ENCODE data around the gene ULBP1. TPM values are rescaled to one million over a fixed set of nuclear protein-coding genes. Genes with fewer than 3 reads are reported as not detected.
A peak's percentile ranks its signal among the peaks of the same experiment; 100 is the strongest.
"Not testable (repeated sequence)": the region's sequence is repeated elsewhere in the genome, so short reads cannot be mapped to it uniquely, and the experiment has no call there.

ULBP1 gene
- total RNA-seq, 4 donors from 2014 or later: 0.32 to 0.38 TPM; not detected in 2

GRCh38 chr6:150006961-150007464 is 43.3 kb downstream of the ULBP1 start:
- intact Hi-C loops (cut with DNase I; ENCODE audit: low total_unique reads): loop anchor here (5.0 kb wide), 1 partner anchor 65 kb away; the partner anchor contains the start of gene ULBP2
- TF ChIP-seq POLR2A (IDR thresholded peaks at IDR 0.05): no peak
- no peak for TF ChIP-seq CTCF (IDR thresholded peaks at IDR 0.05)
- peak in 1 of 2 donors; percentile 78 for DNase-seq (ENCODE audit: low spot score in 2 of 2)
- WGBS, 2 donors: 65 to 73% methylated on average over 7 of the region's 7 CpGs
- no peak overlapping the region for H3K4me3 ChIP-seq (ENCODE audit: low read depth, poor library complexity, severe bottlenecking)

- H3K4me3 ChIP-seq (ENCODE audit: low read depth, poor library complexity, severe bottlenecking): no peak overlapping the region
- intact Hi-C loops (cut with DNase I; ENCODE audit: low total_unique reads): loop anchor here (5.0 kb wide), 1 partner anchor 66 kb away; the partner anchor contains the start of gene ULBP2
- DNase-seq (ENCODE audit: low spot score in 2 of 2): peak in 1 of 2 donors; percentile 86
- TF ChIP-seq CTCF (IDR thresholded peaks at IDR 0.05): no peak
- TF ChIP-seq POLR2A (IDR thresholded peaks at IDR 0.05): no peak
- 18 to 26% methylated on average over 8 to 9 of the region's 9 CpGs for WGBS, 2 donors
These were observed 44.8 kb downstream of the ULBP1 start for GRCh38 chr6:150008588-150008987.

GRCh38 chr6:150012846-150013784 is 49.4 kb downstream of the ULBP1 start:
- WGBS, 2 donors: 27 to 54% methylated on average over 8 of the region's 8 CpGs

GRCh38 chr6:150013785-150014622 is 50.3 kb downstream of the ULBP1 start:
- not testable (repeated sequence) for H3K4me3 ChIP-seq (ENCODE audit: low read depth, poor library complexity, severe bottlenecking)
- intact Hi-C loops (cut with DNase I; ENCODE audit: low total_unique reads): loop anchor here (10.0 kb wide), 1 partner anchor 179 kb away; no protein-coding TSS in a partner anchor
- WGBS, 2 donors: 13 to 22% methylated on average over 7 to 8 of the region's 24 CpGs
- peak in 1 of 2 donors; percentile 36 for DNase-seq (ENCODE audit: low spot score in 2 of 2)

More at GRCh38 chr6:150012846-150013784, 49.4 kb downstream of the ULBP1 start:
- intact Hi-C loops (cut with DNase I; ENCODE audit: low total_unique reads): loop anchor here (10.0 kb wide), 1 partner anchor 178 kb away; no protein-coding TSS in a partner anchor
- DNase-seq (ENCODE audit: low spot score in 2 of 2): peak in 1 of 2 donors; percentile 40
- not testable (repeated sequence) for H3K4me3 ChIP-seq (ENCODE audit: low read depth, poor library complexity, severe bottlenecking)

- intact Hi-C loops (cut with DNase I; ENCODE audit: low total_unique reads): loop anchor here (5.0 to 10.0 kb wide), 2 partner anchors 82 to 180 kb away; no protein-coding TSS in a partner anchor
- H3K4me3 ChIP-seq (ENCODE audit: low read depth, poor library complexity, severe bottlenecking): not testable (repeated sequence)
- DNase-seq (ENCODE audit: low spot score in 2 of 2): peak in 1 of 2 donors; percentile 58
- 0% methylated on average over 2 of the region's 50 CpGs; no CpG with 5 or more reads in 1 of the 2 donors for WGBS, 2 donors
These were observed 51.0 kb downstream of the ULBP1 start for GRCh38 chr6:150014623-150015280.

GRCh38 chr6:150015281-150016001 is 51.7 kb downstream of the ULBP1 start:
- 5 to 9% methylated on average over 15 of the region's 15 CpGs for WGBS, 2 donors
- not testable (repeated sequence) for H3K4me3 ChIP-seq (ENCODE audit: low read depth, poor library complexity, severe bottlenecking)
- DNase-seq (ENCODE audit: low spot score in 2 of 2): peak in 1 of 2 donors; percentile 66
- intact Hi-C loops (cut with DNase I; ENCODE audit: low total_unique reads): loop anchor here (5.0 to 10.0 kb wide), 2 partner anchors 83 to 181 kb away; no protein-coding TSS in a partner anchor
